DMS53 treated with DMSO at 0.1 percent for 48 hours (cell line): ENCODE results near the gene AGPAT2.

Experiments
- DNase-seq: peaks from one replicate; lab custom pipeline; 2025; ENCODE audit not compliant: unreplicated experiment; lab: John Stamatoyannopoulos, UW

AGPAT2 gene

GRCh38 chr9:136703276-136703860 is 16.1 kb upstream of the AGPAT2 start:
- DNase-seq = no peak

GRCh38 chr9:136701668-136702053 is 14.4 kb upstream of the AGPAT2 start:
- DNase-seq = peak; percentile 16

- peak; percentile 69 for DNase-seq
Observed at GRCh38 chr9:136700959-136701667, 13.9 kb upstream of the AGPAT2 start.

- no peak for DNase-seq
Observed at GRCh38 chr9:136700304-136700703, 13.0 kb upstream of the AGPAT2 start.

- DNase-seq = peak; percentile 27
Observed at GRCh38 chr9:136698635-136699246, 11.5 kb upstream of the AGPAT2 start.

- peak; percentile 91 for DNase-seq
Observed at GRCh38 chr9:136697821-136698526, 10.7 kb upstream of the AGPAT2 start.

- peak; percentile 30 for DNase-seq
Observed at GRCh38 chr9:136697146-136697820, 10.0 kb upstream of the AGPAT2 start.

- no peak for DNase-seq
Observed at GRCh38 chr9:136696502-136696901, 9.2 kb upstream of the AGPAT2 start.

- peak; percentile 82 for DNase-seq
Observed at GRCh38 chr9:136695955-136696354, 8.7 kb upstream of the AGPAT2 start.

GRCh38 chr9:136695435-136695895 is 8.2 kb upstream of the AGPAT2 start:
- peak; percentile 89 for DNase-seq

GRCh38 chr9:136694872-136695247 is 7.6 kb upstream of the AGPAT2 start:
- DNase-seq = no peak

- DNase-seq = peak; percentile 79
Observed at GRCh38 chr9:136694163-136694871, 7.1 kb upstream of the AGPAT2 start.

- peak; percentile 79 for DNase-seq
Observed at GRCh38 chr9:136693490-136694162, 6.4 kb upstream of the AGPAT2 start.

- no peak for DNase-seq
Observed at GRCh38 chr9:136693135-136693489, 5.9 kb upstream of the AGPAT2 start.

- DNase-seq = no peak
Observed at GRCh38 chr9:136692185-136693134, 5.2 kb upstream of the AGPAT2 start.

GRCh38 chr9:136691316-136692184 is 4.3 kb upstream of the AGPAT2 start:
- DNase-seq = peak; percentile 88

- no peak for DNase-seq
Observed at GRCh38 chr9:136690806-136691261, 3.6 kb upstream of the AGPAT2 start.
